Measurements from ENCODE around the gene TNFRSF18. TPM values are rescaled to one million over a fixed set of nuclear protein-coding genes. Genes with fewer than 3 reads are reported as not detected.

Gene TNFRSF18
- total RNA-seq, 1 donor from 2014 or later, result not detected

DNA sequence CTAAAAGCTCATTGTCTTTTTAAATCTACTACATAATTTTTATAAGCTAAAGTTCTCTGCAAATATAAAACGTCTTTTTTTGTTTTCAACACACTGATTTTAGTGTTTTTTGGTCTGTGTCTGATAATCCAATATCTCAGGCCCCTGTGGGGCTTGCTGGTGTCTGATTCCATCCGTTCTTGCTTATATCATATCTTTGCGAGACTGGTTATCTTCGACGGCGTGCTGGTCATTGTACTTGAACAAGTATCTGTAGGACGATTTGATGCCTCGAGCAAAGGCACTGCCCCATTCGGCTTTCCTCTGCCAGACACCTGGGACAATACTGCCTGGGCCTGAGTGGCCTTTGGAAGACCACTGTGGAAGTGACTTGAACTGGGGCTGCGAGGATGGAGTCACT lies 51.1 kb downstream of the TNFRSF18 start:
- peaks cover 15% of the 10 kb centered on the region for H3K4me1 ChIP-seq
- no peak overlapping the region for H3K4me3 ChIP-seq
- intact Hi-C loops (cut with micrococcal nuclease), result no loop called here
- no peak overlapping the region for H3K27ac ChIP-seq (replicated peaks)
- TF ChIP-seq, protein P1, sequence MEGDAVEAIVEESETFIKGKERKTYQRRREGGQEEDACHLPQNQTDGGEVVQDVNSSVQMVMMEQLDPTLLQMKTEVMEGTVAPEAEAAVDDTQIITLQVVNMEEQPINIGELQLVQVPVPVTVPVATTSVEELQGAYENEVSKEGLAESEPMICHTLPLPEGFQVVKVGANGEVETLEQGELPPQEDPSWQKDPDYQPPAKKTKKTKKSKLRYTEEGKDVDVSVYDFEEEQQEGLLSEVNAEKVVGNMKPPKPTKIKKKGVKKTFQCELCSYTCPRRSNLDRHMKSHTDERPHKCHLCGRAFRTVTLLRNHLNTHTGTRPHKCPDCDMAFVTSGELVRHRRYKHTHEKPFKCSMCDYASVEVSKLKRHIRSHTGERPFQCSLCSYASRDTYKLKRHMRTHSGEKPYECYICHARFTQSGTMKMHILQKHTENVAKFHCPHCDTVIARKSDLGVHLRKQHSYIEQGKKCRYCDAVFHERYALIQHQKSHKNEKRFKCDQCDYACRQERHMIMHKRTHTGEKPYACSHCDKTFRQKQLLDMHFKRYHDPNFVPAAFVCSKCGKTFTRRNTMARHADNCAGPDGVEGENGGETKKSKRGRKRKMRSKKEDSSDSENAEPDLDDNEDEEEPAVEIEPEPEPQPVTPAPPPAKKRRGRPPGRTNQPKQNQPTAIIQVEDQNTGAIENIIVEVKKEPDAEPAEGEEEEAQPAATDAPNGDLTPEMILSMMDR (IDR thresholded peaks at IDR 0.05; ENCODE audit: borderline replicate concordance), result no peak
- no peak for DNase-seq
- no peaks in the 10 kb centered on the region for H3K9me3 ChIP-seq (replicated peaks)
- no peaks in the 10 kb centered on the region for H3K36me3 ChIP-seq
- H3K27me3 ChIP-seq (ENCODE audit: low read depth), result peaks cover 7% of the 10 kb centered on the region

DNA sequence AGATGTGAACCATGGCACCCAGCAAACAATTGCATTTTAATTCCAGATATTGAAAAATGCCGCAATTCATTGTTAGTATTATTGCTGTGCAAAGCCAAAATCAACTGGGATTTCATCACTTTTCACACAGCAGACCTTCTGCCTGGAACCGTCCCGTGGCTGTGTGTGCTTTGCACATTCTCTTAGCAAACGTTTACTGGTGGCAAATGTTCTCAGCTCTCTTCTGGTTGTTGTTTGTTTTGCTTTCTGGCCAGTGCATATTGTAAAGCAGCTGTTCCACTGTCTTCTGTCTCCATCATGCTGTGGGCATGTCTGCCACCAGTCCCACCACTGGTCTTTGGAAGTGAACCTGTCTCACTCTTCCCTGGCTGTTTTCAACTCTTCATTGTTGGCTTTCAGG lies 52.5 kb downstream of the TNFRSF18 start:
- Histone ChIP-seq H3K27ac (replicated peaks) (no peak overlapping the region), H3K36me3 (no peaks in the 10 kb centered on the region), H3K9me3 (replicated peaks) (no peaks in the 10 kb centered on the region), H3K4me3 (no peak overlapping the region), H3K27me3 (ENCODE audit: low read depth) (peaks cover 7% of the 10 kb centered on the region), H3K4me1 (peaks cover 14% of the 10 kb centered on the region)
- intact Hi-C loops (cut with micrococcal nuclease), result no loop called here
- TF ChIP-seq, protein P1 (IDR thresholded peaks at IDR 0.05; ENCODE audit: borderline replicate concordance), result no peak
- no peak for DNase-seq

Small RNA genes within 50 kb of the gene (microRNA-seq; reads per million reads assigned to microRNA genes)
- 8.4 reads per million, percentile 22 among the genes with 10 or more reads in this experiment for gene MIR200A
- gene MIR200B, result 40.6 reads per million, percentile 46 among the genes with 10 or more reads in this experiment
- 2.5 reads per million for gene MIR429

Other genes with a start within 250 kb of the TNFRSF18 start
- gene NOC2L, start 247.3 kb downstream of the TNFRSF18 start, total RNA-seq, result 40.8 TPM
- gene KLHL17, start 246.0 kb downstream of the TNFRSF18 start, total RNA-seq, result 6.4 TPM
- not detected for gene PLEKHN1, start 240.1 kb downstream of the TNFRSF18 start, total RNA-seq
- gene PERM1, start 224.5 kb downstream of the TNFRSF18 start, total RNA-seq, result 160 TPM
- 34.0 TPM for gene HES4, start 206.5 kb downstream of the TNFRSF18 start, total RNA-seq
- 14.5 TPM for gene ISG15, start 193.1 kb downstream of the TNFRSF18 start, total RNA-seq
- gene AGRN, start 186.5 kb downstream of the TNFRSF18 start, total RNA-seq, result 13.0 TPM
- not detected for gene RNF223, start 132.3 kb downstream of the TNFRSF18 start, total RNA-seq
- 3.8 TPM for gene C1orf159, start 90.5 kb downstream of the TNFRSF18 start, total RNA-seq
- gene TTLL10, start 32.7 kb downstream of the TNFRSF18 start, total RNA-seq, result not detected
- gene TNFRSF4, start 7.6 kb upstream of the TNFRSF18 start, total RNA-seq, result 2.2 TPM
- 114 TPM for gene SDF4, start 25.4 kb upstream of the TNFRSF18 start, total RNA-seq
- gene B3GALT6, start 25.6 kb upstream of the TNFRSF18 start, total RNA-seq, result 7.9 TPM
- gene C1QTNF12, start 40.1 kb upstream of the TNFRSF18 start, total RNA-seq, result 0.55 TPM
- 36.9 TPM for gene UBE2J2, start 67.3 kb upstream of the TNFRSF18 start, total RNA-seq
- gene SCNN1D, start 73.8 kb upstream of the TNFRSF18 start, total RNA-seq, result 3.5 TPM
- gene ACAP3, start 101.3 kb upstream of the TNFRSF18 start, total RNA-seq, result 49.7 TPM
- 10.4 TPM for gene PUSL1, start 102.0 kb upstream of the TNFRSF18 start, total RNA-seq
- gene INTS11, start 118.1 kb upstream of the TNFRSF18 start, total RNA-seq, result 70.1 TPM
- 99.2 TPM for gene CPTP, start 118.2 kb upstream of the TNFRSF18 start, total RNA-seq
- 0.93 TPM for gene TAS1R3, start 124.7 kb upstream of the TNFRSF18 start, total RNA-seq
- gene DVL1, start 142.8 kb upstream of the TNFRSF18 start, total RNA-seq, result 93.0 TPM
- gene MXRA8, start 152.0 kb upstream of the TNFRSF18 start, total RNA-seq, result 20.2 TPM
- 219 TPM for gene AURKAIP1, start 168.6 kb upstream of the TNFRSF18 start, total RNA-seq
- 46.1 TPM for gene CCNL2, start 192.7 kb upstream of the TNFRSF18 start, total RNA-seq
- gene MRPL20, start 200.7 kb upstream of the TNFRSF18 start, total RNA-seq, result 135 TPM
- 1.7 TPM for gene ANKRD65, start 214.7 kb upstream of the TNFRSF18 start, total RNA-seq
- gene VWA1, start 229.1 kb upstream of the TNFRSF18 start, total RNA-seq, result 13.7 TPM
- 2.8 TPM for gene ATAD3C, start 243.1 kb upstream of the TNFRSF18 start, total RNA-seq

Measured in left ventricle myocardium inferior (tissue), 1 donor.